Islet of Langerhans (tissue), 1 donor: Measurements from ENCODE around the gene VEGFB.
A peak's percentile ranks its signal among the peaks of the same experiment; 100 is the strongest.
"Not testable (repeated sequence)": the region's sequence is repeated elsewhere in the genome, so short reads cannot be mapped to it uniquely, and the experiment has no call there.

Experiments used
- FAIRE-seq: peaks from one replicate; lab custom pipeline; 2011; peaks lifted over from hg19 to GRCh38; lab: Jason Lieb, UNC

The VEGFB gene

DNA sequence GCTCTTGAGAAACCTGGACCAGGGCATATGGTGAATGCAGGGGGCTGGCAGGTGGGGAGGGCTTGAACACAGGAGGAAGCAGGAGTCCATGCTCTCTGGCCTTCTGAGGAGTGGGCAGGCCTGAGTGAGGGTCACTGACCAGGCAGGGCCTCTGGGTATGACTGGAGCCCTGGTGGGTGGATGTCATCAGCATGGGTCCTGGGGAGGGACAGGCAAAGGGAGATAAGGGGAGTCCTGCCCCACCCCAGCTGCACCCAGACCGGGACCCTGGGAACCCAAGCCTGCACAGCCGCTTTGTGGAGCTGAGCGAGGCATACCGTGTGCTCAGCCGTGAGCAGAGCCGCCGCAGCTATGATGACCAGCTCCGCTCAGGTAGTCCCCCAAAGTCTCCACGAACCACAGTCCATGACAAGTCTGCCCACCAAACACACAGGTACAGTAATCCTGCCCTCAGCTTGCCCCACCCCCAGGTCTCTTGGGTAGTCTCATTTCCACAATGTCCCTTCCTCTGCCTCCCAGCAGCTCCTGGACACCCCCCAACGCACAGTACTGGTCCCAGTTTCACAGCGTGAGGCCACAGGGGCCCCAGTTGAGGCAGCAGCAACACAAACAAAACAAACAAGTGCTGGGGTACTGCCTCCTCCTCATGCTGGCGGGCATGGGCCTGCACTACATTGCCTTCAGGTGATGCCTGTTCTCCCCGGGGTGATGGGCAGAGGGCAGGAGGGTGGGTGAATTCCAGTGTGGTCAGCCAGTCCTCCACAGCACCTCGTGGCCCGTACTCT lies 2.0 kb upstream of the VEGFB start:
- FAIRE-seq, result no peak

DNA sequence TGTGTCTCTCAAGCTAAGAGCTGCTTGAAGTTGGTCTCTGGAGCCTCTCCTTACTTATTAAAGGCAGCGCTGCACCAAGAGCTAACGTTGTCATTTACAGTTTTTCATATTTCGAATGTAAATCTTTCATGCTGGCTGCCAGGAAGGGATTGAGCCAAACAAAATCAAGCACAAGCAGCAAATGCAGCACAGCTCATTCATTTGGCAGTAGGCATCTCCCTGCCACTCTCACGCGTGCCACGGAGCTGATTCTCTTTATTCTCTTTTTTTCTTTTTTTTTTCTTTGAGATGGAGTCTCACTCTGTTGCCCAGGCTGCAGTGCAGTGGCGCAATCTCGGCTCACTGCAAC lies 1.4 kb upstream of the VEGFB start:
- no peak for FAIRE-seq

DNA sequence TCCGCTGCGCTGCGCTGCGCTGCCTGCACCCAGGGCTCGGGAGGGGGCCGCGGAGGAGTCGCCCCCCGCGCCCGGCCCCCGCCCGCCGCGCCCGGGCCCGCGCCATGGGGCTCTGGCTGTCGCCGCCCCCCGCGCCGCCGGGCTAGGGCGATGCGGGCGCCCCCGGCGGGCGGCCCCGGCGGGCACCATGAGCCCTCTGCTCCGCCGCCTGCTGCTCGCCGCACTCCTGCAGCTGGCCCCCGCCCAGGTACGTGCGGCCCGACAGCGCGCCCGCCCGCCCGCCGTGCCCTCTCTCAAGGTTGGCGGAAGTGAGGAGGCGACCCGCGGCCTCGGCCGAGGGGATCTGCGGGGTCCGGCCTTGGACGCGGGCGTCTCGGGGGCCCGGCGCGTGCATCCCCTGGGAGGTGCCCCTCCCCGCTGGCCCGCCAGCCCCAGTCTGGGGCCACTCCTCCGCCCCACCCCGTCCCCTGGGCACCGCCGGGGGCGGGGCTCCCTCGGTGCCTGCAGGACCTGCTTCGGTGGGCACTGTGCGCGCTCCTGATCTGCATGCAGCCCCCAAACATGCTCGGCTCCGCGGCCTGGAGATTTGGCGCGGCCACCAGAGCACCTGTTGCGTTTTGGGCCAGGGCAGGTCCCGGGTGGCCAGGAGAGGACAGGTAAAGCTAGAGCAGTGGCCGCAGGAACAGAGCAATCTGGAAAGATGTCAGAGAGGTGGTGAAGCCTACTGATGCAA lies 429 bp downstream of the VEGFB start:
- FAIRE-seq, result no peak

DNA sequence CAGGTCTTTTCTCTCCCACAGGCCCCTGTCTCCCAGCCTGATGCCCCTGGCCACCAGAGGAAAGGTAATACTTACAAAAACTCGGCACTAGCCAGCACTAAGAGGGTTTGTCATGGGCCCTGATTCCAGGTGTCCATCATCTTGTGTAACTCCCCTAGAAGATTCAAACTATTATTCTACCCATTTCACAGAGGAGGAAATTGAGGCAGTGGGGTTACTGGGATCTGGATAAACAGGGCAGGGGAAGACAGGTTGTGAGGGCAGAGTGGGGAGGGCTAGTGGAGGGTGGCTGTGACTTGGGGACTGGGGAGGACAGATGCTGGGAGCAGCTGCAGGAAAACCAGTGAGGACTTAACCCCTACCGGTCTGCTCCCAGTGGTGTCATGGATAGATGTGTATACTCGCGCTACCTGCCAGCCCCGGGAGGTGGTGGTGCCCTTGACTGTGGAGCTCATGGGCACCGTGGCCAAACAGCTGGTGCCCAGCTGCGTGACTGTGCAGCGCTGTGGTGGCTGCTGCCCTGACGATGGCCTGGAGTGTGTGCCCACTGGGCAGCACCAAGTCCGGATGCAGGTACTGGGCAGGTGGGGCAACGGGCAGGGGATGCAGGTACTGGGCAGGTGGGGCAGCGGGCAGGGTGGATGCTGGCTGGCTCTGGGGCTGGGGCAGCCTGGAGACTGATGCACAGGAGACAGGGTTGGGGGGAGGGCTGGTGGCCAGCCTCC lies 1.2 kb downstream of the VEGFB start:
- FAIRE-seq, result no peak

DNA sequence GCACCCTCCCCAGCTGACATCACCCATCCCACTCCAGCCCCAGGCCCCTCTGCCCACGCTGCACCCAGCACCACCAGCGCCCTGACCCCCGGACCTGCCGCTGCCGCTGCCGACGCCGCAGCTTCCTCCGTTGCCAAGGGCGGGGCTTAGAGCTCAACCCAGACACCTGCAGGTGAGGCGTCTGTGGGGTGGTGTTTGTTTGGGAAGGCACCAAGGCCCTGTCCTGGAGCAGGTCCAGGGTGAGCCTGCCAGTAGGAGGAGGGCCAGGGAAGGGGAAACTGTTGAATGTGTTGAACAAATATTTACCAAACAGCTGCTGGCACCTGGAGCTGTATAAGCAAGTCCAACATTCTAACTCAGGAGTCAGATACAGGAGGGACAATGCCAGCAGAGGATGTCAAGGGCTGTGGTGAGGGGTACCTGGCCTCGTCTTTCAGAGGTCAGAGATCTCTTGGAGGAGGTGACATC lies 3.1 kb downstream of the VEGFB start:
- peak; percentile 30 for FAIRE-seq

DNA sequence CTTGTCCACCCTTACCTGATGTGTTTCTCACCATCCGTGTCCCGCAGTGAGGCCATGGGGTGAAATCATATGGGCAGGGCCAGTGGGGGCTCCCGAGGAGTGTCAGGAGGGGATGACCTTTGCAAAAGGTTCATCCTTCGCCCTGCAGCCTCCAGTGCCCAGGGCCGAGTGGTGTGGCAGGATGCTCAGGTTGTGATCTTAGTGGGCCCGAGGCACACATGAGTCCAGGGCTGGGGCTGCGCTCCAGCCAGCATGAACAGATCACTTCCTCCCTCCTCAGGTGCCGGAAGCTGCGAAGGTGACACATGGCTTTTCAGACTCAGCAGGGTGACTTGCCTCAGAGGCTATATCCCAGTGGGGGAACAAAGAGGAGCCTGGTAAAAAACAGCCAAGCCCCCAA lies 3.7 kb downstream of the VEGFB start:
- no peak for FAIRE-seq

DNA sequence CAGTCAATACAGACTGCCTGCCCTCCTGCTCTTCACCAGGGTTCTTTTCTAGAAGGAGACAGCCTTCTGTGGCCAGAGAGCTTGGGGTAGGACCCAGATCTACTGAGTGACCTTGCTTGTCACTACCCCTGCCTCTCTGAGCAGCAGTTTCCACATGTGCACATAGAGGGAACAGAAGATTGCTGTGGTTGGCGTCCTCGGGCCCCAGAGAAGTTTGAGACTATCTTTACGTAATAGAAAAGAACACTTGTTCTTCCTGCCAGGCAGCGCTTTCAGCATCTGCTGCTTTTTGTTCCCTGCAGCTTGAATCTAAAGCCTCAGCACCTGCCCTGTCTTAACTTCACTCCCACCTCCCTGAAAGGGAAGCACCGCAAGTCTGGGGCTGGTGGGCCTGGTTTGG lies 4.6 kb downstream of the VEGFB start:
- FAIRE-seq, result no peak

DNA sequence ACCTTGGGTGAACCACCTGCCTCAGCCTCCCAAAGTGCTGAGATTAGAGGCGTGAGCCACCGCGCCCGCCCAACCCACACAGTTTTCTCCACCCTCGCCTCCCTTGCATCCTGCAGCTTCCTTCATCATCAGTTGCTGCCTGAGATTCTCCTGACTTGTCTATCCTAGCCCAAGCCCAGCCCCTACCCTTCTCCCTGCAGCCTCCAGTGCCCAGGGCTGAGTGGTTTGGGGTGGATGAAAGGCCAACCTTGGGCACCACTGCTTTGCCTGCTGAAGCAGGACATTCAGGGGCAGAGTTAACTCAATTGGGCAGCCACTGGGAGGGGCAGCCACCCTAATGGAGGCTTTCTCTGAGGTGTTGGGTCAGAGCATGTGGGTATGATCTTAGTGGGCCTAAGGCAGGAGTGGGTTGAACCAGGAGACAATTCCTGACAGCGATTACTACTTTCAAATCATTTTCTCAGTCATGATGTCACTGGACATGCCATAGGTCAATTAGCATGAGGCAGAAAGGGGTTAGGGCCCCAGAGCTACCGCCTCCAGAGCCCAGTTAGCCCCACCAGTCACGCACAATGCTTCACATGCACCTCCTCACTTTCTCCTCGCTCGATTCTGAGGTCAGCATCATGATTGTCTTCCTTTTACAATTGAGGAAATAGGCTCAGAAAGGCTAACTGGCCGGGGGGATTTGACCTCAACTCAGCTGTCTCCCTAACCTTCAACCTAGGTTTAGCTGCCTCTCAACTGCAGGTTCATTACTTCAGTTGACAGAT lies 5.5 kb downstream of the VEGFB start:
- FAIRE-seq, result no peak

DNA sequence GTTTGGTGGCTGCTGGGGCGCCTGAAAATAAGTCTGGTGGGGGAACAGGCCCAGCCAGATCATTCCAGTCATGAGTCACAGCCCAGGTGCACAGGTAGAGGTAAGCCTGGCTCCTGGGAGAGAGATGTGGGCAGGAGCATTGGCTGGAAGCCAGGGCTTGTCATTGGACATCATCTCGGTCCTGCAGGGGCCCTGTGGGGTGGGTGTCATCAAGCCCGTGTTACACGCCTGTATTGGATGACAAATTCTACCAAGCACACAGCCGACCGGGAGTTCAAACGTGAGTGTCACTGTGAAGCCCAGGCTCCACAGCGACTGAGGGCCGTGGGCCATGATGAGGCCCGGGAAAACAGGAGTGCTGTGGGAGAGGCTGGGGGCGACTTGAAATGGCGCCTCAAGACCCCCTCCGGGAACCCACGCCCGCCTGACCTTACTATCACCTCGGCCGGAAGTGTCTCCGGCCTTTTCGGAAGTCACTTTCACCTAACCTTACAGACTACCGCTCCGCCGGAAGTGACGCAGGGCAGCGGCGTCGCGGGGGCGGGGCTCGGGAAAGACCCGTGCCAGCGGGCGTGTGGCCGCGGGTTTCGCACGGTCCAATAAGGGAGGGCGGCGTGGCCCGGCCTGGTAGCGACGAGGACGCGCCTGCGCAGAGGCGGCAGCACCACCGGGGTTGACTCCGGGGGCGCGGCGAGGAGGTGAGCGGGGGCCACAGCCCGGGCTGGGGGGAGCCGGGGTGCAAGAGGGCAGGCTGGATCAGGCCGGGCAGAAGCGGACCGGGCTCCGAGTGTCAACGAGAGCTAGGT lies 6.3 kb downstream of the VEGFB start, which contains the start of gene FKBP2:
Gene FKBP2, plus strand, starts transcription at position 661 of the 806 bp plus-strand sequence. CDS start 1,293 bp downstream, outside the sequence.
- FAIRE-seq, result no peak

DNA sequence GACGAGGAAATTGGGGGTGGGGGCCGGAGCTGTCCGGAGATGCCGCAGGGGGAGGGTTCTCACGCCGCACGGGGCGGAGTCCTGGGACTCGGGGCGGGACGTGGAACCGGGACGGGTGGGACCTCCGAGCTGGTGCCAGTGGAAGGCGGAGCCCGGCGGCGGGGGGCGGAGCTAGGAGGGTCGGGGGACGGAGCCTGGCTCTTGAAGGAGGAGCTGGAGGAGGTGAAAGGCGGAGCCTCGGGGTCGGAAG lies 6.8 kb downstream of the VEGFB start:
- FAIRE-seq, result no peak

DNA sequence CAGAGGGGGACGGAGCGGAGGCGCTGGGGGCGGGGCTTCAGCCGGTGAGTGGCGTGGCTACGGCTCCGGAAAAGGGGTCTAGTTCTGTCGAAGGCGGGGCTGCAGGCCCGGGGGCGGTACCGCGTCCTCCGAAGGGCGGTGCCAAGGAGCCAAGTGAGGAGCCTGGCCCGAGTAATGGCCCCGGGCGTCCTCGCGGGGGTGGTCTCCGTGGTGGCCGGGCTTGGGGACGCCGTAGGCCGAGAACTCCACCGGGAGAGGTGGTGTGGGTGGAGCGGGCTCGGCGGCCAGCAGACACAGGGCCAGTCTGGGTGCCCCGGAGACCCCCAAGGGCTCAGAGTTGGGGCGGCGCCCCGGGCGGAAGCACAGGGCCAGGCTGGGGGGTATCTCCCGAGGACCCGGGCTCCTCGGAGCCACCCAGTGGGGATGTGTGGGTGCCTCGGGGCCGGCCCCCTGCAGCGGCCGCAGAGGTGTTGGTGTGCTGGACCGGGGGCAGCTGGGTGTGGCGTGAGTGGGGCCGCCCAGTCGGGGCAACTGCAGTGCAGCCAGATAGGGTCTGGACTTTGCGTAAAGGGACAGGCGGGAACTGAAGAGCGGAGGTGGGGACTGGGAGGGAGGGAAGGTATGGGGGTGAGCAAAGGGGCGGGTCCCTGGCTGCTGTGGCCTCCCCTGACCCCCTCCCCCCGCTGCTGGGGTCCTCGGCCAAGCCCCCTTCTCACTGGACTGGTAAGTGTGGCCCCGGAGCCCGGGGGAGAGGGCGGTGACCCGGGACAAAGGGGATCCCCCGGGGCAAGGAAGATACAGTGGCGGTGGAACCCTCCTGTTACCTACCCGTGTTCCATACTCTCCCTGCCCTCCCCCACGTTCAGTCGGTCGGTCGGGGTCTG lies 7.3 kb downstream of the VEGFB start:
- no peak for FAIRE-seq

DNA sequence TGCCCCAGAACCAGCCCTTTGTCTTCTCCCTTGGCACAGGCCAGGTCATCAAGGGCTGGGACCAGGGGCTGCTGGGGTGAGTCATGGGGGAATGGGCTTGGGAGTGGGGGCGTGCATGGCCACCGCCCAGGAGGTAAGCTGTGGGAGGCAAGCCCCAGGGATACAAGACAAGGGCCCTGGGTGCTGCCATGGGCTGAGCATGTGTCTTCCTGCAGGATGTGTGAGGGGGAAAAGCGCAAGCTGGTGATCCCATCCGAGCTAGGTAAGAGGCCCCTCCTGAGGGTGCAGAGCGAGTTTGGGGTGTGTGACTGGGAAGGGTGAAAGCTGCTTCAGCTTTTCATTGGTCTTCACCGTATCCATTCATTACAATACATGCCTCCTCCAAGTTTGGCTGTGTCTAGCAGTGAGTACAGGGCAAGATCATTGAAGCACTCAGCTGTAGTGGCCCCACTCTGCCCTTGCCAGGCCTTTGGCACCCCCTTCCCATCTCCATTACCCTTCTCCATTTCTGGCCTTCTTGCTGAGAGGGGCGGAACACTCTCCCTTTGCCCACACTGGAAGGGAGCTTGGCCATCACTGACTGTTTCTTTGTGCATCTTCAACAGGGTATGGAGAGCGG lies 9.0 kb downstream of the VEGFB start:
- no peak for FAIRE-seq

DNA sequence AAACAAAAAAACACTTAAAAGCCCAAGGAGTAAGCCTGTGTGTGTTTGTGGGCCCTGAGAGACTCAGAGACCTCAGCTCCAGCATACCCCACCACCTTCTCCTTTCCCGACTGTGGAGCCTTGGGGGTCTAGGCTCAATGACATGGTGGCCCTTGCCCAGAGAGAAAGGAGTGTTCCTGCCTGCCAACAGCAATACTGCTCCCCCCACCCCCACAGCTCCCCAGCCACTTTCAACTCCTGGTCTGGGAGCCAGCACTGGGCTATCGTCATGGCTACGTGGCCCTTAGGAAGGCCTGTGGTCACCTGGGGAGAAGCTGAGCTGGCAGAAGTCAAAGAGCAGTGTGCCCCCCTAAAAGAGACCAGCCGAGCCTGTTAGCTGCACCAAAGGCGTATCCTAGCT lies 9.7 kb downstream of the VEGFB start:
- FAIRE-seq, result no peak

DNA sequence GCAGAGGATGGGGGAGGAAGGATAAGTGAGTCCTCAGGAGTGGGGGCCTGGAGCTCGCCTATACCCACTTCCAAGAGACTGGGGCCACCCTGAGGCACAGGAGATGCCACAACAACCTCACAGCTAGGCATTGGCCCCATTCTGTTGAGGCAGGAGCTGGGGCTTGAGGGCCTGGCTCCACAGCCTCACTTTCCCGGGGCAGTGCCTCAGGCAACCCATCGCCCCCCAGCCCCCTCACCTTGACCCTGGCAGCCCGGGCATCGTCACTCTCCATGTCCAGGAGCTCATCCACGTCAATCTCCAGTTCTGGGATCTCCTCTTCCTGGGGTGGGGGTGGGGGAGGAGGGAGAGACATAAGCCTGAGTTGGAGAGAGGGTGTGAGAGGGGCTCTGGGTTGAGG lies 10.6 kb downstream of the VEGFB start:
- FAIRE-seq, result no peak

DNA sequence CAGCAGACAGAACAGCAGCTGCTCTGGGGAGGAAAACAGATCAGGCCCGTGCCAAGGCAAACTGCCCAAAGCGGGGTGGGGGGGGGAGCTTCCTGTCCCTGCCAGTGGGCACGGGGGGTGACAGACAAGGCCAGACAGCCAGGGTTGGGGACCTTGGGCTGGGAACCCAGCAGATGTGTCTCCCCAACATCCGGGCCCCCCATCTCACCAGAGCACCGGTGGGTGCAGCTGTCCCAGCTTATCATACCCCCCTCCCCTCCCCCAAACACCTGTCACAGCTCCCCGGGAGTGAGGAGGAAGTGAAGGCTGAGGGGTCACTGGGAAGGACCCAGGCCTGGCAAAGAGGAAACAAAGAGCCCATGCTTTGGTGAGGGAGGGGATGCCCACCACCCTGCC lies 11.0 kb downstream of the VEGFB start:
- FAIRE-seq, result no peak

DNA sequence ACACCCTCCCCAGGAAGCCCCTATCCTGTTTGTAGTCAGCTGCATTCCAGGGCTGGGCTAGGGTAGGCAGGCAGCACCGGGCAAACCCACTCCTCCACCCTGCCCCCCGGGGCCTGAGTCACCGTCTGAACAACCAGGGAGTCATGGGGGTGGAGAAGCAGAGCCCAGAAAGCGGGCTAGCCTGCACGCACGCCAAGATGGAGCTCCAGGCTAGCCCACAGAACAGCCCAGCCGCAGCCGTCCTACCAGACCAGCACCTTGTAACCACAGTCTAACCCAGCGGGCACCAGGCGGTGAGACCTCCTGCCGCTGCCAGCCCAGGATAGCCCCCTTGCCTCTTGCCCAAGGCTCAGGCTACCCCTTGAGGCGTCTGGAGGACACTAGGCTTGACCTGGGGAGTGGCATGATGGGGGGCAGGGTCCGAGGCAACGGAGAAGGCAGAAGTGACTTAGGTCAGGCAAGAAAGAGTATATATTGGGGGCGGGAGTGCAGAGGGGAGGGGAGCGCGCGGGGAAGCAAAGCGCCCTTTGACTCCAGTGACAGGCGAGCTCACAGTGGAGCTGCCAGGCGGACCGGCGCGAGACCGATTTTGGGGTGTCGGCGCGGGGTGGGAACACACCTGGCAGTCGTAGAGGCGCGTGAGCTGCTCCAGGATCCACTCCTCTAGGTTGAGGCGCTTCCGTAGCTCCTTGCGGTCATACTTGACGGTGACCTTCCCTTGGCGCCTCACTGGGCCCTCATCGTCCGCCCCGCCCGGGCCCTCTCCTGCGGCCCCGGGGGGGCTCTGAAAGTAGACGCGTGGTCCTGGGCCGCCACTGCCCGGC lies 11.6 kb downstream of the VEGFB start:
- FAIRE-seq, result no peak

DNA sequence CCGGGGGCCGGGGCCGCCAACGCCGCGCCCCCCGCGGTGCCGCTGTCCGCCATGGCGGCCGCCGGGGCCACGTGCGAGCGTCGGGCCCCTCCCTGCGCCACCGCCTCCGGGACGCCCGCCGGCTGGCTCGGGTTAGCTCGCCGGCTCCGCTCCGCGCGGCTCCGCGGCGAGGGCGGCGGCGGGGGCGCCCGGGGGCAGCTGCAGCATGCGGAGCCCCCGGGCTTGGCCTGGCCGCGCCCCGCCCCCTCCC lies 12.2 kb downstream of the VEGFB start:
- FAIRE-seq, result not testable (repeated sequence)

DNA sequence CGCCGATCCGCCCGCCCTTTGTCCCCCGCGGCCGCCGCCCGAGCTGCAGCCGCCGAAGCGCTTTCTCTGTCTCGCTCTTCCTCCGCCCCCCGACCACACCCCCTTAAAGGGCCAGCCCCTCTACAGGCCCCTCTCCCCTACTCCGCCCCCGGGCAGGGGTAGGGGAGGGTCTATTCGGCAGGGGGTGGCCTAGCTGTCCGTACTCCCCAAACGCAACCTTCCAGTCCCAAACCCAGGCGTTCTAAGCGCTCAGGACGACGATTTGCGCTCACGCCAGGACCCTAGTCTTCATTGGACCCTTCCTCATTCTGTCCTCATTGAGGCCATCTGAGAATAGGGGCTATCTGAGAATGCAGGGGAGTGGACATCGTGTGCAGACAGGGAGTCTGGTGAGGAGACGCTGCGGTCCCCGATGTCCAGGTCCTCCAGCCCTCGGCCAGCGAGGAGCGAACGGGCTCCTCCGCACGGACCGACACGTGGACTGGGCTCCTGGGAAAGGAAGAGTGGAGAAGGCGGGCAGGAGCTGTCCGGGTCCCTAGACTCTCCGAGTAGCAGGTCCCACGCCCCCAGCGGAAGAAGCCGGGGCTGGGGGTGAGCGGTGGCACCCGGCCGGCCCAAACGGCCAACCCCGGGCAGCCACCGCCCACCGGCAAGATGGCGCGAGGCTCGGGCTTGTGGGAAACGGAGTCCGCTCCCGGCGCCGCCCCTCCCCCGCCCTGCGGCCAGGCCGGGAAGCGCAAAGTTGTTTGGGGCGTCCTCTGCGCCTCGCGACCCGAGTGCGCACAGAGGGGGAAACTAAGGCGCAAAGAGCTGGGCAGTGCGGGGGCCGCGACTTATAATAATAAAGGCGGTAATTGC lies 12.7 kb downstream of the VEGFB start, which contains the start of gene PPP1R14B:
Gene PPP1R14B, minus strand, starts transcription at position 73 of the 858 bp plus-strand sequence. CDS start 270 bp downstream, outside the sequence.
- no peak for FAIRE-seq
